K562 (cell line): ENCODE results near the gene PYY.

Experiments used
- JUND ChIP-seq, 2 experiments: IDR thresholded peaks; 2 replicates in 1 of 2; 3 replicates in 1 of 2; pipeline ENCODE4 v1.6.1; 2011; ENCODE audit warnings: borderline replicate concordance in 2 of 2, low read depth in 2 of 2, low read length in 2 of 2, improper control_type of control experiment in 1 of 2, missing biosample characterization in 1 of 2, missing genetic modification characterization in 1 of 2, missing genetic modification reagents in 1 of 2
- TAF1 ChIP-seq: IDR thresholded peaks from 2 replicates; pipeline ENCODE4 v1.6.1; 2011; ENCODE audit warnings: mild to moderate bottlenecking, low read length, moderate library complexity; ENCODE audit not compliant: insufficient read depth, control insufficient read depth, severe bottlenecking; ENCODE audit errors: extremely low read depth
- ZC3H11A ChIP-seq: IDR thresholded peaks from 2 replicates; pipeline ENCODE4 v1.6.1; 2012; ENCODE audit warnings: low read depth, low read length, improper control_type of control experiment
- ZNF165 ChIP-seq: fragments of 250-450 bp; sonication (Bioruptor Pico); IDR thresholded peaks from 2 replicates; pipeline ENCODE4 v1.4.0; 2020; ENCODE audit warnings: borderline replicate concordance
- TF ChIP-seq, protein P1 (sequence below): sonication (generic); formaldehyde crosslinking; IDR thresholded peaks from 2 replicates; pipeline ENCODE4 v1.8.0; 2022; ENCODE audit warnings: missing genetic modification reagents, mild to moderate bottlenecking, moderate library complexity, borderline replicate concordance
- TF ChIP-seq, protein P2 (sequence below), 3 experiments: IDR thresholded peaks in 2 of 3; conservative IDR thresholded peaks in 1 of 3; 2 replicates each; pipeline ENCODE4 v1.5.1; 2011 to 2012; ENCODE audit warnings: low read length in 3 of 3, mild to moderate bottlenecking in 3 of 3, control low read depth in 2 of 3, improper control_type of control experiment in 1 of 3, inconsistent platforms in 1 of 3, low read depth in 1 of 3, mixed read lengths in 1 of 3, moderate library complexity in 1 of 3; ENCODE audit not compliant: insufficient read depth in 2 of 3
- TF ChIP-seq, protein P3 (sequence below): sonication (generic); formaldehyde crosslinking; IDR thresholded peaks from 2 replicates; pipeline ENCODE4 v1.8.0; 2022; ENCODE audit warnings: mild to moderate bottlenecking, low read depth, missing genetic modification reagents
- TF ChIP-seq, protein P4 (sequence below): fragments of 450-650 bp; conservative IDR thresholded peaks from 2 replicates; pipeline ENCODE4 v1.6.1; 2016; ENCODE audit warnings: missing genetic modification characterization, low read depth, mild to moderate bottlenecking, missing compliant biosample characterization, moderate library complexity
- TF ChIP-seq, protein P5 (sequence below): fragments of 450-650 bp; formaldehyde crosslinking; IDR thresholded peaks from 2 replicates; pipeline ENCODE4 v1.4.0; 2022; ENCODE audit warnings: missing genetic modification characterization
- TF ChIP-seq, protein P6 (sequence below): sonication (generic); formaldehyde crosslinking; IDR thresholded peaks from 2 replicates; pipeline ENCODE4 v1.8.1; 2023; ENCODE audit warnings: mild to moderate bottlenecking, missing genetic modification reagents, moderate library complexity
- TF ChIP-seq, protein P7 (sequence below): sonication (generic); formaldehyde crosslinking; IDR thresholded peaks from 2 replicates; pipeline ENCODE4 v1.9.0; 2022; ENCODE audit warnings: mild to moderate bottlenecking, missing genetic modification reagents
- TF ChIP-seq, protein P8 (sequence below), 2 experiments: fragments of 450-650 bp in 1 of 2; sonication (generic) in 1 of 2; formaldehyde crosslinking in 1 of 2; IDR thresholded peaks in 1 of 2; conservative IDR thresholded peaks in 1 of 2; 2 replicates each; pipeline versions ENCODE4 v1.6.1 to v1.8.1; 2016 to 2023; ENCODE audit warnings: mild to moderate bottlenecking in 2 of 2, moderate library complexity in 2 of 2, inconsistent platforms in 1 of 2, missing genetic modification reagents in 1 of 2

DNA sequence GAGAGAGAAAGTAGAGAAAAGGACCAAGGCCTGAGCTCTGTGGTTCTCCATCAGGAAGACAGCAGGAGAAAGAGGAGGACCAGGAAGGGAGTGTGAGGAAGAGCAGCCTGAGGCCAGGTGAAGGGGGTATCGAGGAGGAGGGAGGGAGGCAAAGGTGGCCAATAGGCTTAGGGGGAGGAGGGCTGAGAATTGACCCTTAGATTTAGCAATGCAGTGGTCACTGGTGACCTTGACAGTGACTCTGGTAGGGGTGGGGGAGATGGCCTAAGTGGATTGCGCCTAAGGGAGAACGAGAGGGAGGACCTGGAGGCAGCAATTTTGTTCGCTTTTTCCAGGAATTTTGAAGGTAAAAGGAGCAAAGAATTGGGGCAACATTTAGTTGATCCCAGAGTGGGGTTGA is 45.3 kb upstream of the PYY start:
- TF ChIP-seq, protein P1, sequence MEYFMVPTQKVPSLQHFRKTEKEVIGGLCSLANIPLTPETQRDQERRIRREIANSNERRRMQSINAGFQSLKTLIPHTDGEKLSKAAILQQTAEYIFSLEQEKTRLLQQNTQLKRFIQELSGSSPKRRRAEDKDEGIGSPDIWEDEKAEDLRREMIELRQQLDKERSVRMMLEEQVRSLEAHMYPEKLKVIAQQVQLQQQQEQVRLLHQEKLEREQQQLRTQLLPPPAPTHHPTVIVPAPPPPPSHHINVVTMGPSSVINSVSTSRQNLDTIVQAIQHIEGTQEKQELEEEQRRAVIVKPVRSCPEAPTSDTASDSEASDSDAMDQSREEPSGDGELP (CRISPR knock-in tag) = no peak
- TF ChIP-seq, protein P2, sequence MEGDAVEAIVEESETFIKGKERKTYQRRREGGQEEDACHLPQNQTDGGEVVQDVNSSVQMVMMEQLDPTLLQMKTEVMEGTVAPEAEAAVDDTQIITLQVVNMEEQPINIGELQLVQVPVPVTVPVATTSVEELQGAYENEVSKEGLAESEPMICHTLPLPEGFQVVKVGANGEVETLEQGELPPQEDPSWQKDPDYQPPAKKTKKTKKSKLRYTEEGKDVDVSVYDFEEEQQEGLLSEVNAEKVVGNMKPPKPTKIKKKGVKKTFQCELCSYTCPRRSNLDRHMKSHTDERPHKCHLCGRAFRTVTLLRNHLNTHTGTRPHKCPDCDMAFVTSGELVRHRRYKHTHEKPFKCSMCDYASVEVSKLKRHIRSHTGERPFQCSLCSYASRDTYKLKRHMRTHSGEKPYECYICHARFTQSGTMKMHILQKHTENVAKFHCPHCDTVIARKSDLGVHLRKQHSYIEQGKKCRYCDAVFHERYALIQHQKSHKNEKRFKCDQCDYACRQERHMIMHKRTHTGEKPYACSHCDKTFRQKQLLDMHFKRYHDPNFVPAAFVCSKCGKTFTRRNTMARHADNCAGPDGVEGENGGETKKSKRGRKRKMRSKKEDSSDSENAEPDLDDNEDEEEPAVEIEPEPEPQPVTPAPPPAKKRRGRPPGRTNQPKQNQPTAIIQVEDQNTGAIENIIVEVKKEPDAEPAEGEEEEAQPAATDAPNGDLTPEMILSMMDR (IDR thresholded peaks at IDR 0.05 in 2 of 3, conservative IDR thresholded peaks at IDR 0.05 in 1 of 3; ENCODE audit: insufficient read depth in 2 of 3, low read depth in 1 of 3, low read length in 3 of 3) = no peak
- TF ChIP-seq, protein P3, sequence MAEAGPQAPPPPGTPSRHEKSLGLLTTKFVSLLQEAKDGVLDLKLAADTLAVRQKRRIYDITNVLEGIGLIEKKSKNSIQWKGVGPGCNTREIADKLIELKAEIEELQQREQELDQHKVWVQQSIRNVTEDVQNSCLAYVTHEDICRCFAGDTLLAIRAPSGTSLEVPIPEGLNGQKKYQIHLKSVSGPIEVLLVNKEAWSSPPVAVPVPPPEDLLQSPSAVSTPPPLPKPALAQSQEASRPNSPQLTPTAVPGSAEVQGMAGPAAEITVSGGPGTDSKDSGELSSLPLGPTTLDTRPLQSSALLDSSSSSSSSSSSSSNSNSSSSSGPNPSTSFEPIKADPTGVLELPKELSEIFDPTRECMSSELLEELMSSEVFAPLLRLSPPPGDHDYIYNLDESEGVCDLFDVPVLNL (CRISPR knock-in tag) = no peak
- TF ChIP-seq, protein P4, sequence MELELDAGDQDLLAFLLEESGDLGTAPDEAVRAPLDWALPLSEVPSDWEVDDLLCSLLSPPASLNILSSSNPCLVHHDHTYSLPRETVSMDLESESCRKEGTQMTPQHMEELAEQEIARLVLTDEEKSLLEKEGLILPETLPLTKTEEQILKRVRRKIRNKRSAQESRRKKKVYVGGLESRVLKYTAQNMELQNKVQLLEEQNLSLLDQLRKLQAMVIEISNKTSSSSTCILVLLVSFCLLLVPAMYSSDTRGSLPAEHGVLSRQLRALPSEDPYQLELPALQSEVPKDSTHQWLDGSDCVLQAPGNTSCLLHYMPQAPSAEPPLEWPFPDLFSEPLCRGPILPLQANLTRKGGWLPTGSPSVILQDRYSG (tag) = no peak
- TF ChIP-seq JUND (IDR thresholded peaks at IDR 0.05; ENCODE audit: borderline replicate concordance, low read depth, low read length) (no peak), JUND (tag; IDR thresholded peaks at IDR 0.05; ENCODE audit: borderline replicate concordance, low read depth, low read length) (no peak), ZNF165 (CRISPR knock-in tag) (no peak), ZC3H11A (no peak), TAF1 (no peak)
- TF ChIP-seq, protein P5, sequence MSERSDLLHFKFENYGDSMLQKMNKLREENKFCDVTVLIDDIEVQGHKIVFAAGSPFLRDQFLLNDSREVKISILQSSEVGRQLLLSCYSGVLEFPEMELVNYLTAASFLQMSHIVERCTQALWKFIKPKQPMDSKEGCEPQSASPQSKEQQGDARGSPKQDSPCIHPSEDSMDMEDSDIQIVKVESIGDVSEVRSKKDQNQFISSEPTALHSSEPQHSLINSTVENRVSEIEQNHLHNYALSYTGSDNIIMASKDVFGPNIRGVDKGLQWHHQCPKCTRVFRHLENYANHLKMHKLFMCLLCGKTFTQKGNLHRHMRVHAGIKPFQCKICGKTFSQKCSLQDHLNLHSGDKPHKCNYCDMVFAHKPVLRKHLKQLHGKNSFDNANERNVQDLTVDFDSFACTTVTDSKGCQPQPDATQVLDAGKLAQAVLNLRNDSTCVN = no peak
- TF ChIP-seq, protein P6, sequence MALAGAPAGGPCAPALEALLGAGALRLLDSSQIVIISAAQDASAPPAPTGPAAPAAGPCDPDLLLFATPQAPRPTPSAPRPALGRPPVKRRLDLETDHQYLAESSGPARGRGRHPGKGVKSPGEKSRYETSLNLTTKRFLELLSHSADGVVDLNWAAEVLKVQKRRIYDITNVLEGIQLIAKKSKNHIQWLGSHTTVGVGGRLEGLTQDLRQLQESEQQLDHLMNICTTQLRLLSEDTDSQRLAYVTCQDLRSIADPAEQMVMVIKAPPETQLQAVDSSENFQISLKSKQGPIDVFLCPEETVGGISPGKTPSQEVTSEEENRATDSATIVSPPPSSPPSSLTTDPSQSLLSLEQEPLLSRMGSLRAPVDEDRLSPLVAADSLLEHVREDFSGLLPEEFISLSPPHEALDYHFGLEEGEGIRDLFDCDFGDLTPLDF (CRISPR knock-in tag) = no peak
- TF ChIP-seq, protein P7, sequence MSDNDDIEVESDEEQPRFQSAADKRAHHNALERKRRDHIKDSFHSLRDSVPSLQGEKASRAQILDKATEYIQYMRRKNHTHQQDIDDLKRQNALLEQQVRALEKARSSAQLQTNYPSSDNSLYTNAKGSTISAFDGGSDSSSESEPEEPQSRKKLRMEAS (CRISPR knock-in tag) = no peak
- TF ChIP-seq, protein P8, sequence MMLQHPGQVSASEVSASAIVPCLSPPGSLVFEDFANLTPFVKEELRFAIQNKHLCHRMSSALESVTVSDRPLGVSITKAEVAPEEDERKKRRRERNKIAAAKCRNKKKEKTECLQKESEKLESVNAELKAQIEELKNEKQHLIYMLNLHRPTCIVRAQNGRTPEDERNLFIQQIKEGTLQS (IDR thresholded peaks at IDR 0.05) = no peak
- TF ChIP-seq, protein P8 (CRISPR knock-in tag; conservative IDR thresholded peaks at IDR 0.05) = no peak
